Neuronal stem cell (in vitro differentiated cells): ENCODE data around the gene HIPK2.

Experiments
- DNase-seq: peaks from one replicate; pipeline ENCODE4 v3.0.0-alpha.2; 2013; ENCODE audit warnings: low spot score
- H2AFZ ChIP-seq: one replicate; pipeline ENCODE4 v1.6.1; 2013; ENCODE audit warnings: mild to moderate bottlenecking, low read length, inconsistent platforms
- H2AK5ac ChIP-seq: 2 replicates; pipeline ENCODE4 v1.6.1; 2013; ENCODE audit warnings: low read depth, mild to moderate bottlenecking, inconsistent platforms, low read length, moderate library complexity, mixed read lengths
- H2BK120ac ChIP-seq: 2 replicates; pipeline ENCODE4 v1.6.1; 2013; ENCODE audit warnings: low read depth, mild to moderate bottlenecking, inconsistent platforms, low read length, moderate library complexity, mixed read lengths
- H2BK12ac ChIP-seq: one replicate; pipeline ENCODE4 v1.6.1; 2013; ENCODE audit warnings: low read length, inconsistent platforms
- H2BK15ac ChIP-seq: 2 replicates; pipeline ENCODE4 v1.6.1; 2013; ENCODE audit warnings: mild to moderate bottlenecking, low read length, inconsistent platforms, mixed read lengths
- H2BK5ac ChIP-seq: one replicate; pipeline ENCODE4 v1.6.1; 2013; ENCODE audit warnings: inconsistent platforms, mild to moderate bottlenecking, low read length, moderate library complexity
- H3K14ac ChIP-seq: one replicate; pipeline ENCODE4 v1.6.1; 2013; ENCODE audit warnings: low read length, inconsistent platforms
- H3K18ac ChIP-seq: 2 replicates; pipeline ENCODE4 v1.6.1; 2013; ENCODE audit warnings: low read length, inconsistent platforms
- H3K23ac ChIP-seq: 2 replicates; pipeline ENCODE4 v1.6.1; 2013; ENCODE audit warnings: low read depth, mild to moderate bottlenecking, mixed read lengths, low read length, inconsistent platforms; ENCODE audit not compliant: poor library complexity
- H3K27ac ChIP-seq: replicated peaks from 3 replicates; pipeline ENCODE4 v1.5.1; 2013; ENCODE audit warnings: low read length, inconsistent platforms
- H3K27me3 ChIP-seq, 3 experiments: 2 replicates each; pipeline ENCODE4 v1.6.1; 2013; ENCODE audit warnings: low read length in 3 of 3, mild to moderate bottlenecking in 2 of 3, inconsistent platforms in 1 of 3, low read depth in 1 of 3, mixed read lengths in 1 of 3, moderate library complexity in 1 of 3; ENCODE audit not compliant: control insufficient read depth in 3 of 3, insufficient read depth in 3 of 3
- H3K36me3 ChIP-seq, 2 donors: replicated peaks in 1 of 2; 2 replicates each; pipeline ENCODE4 v1.6.1; 2013; ENCODE audit warnings: low read length in 2 of 2; ENCODE audit not compliant: control insufficient read depth in 2 of 2, insufficient read depth in 2 of 2
- H3K4ac ChIP-seq: 2 replicates; pipeline ENCODE4 v1.6.1; 2013; ENCODE audit warnings: inconsistent platforms, mild to moderate bottlenecking, low read length, moderate library complexity
- H3K4me1 ChIP-seq, 2 donors: 1 replicate in 1 of 2; 2 replicates in 1 of 2; pipeline ENCODE4 v1.6.1; 2013; ENCODE audit warnings: low read length in 2 of 2, low read depth in 1 of 2; ENCODE audit not compliant: control insufficient read depth in 2 of 2, insufficient read depth in 1 of 2
- H3K4me2 ChIP-seq: one replicate; pipeline ENCODE4 v1.6.1; 2013; ENCODE audit warnings: mild to moderate bottlenecking, low read length, inconsistent platforms; ENCODE audit not compliant: insufficient read depth, poor library complexity, severe bottlenecking
- H3K4me3 ChIP-seq, 2 donors: 2 replicates each; pipeline ENCODE4 v1.5.1; 2013; ENCODE audit warnings: low read length in 2 of 2, mild to moderate bottlenecking in 2 of 2, inconsistent platforms in 1 of 2, moderate library complexity in 1 of 2
- H3K79me1 ChIP-seq: one replicate; pipeline ENCODE4 v1.6.1; 2013; ENCODE audit warnings: low read depth, mild to moderate bottlenecking, inconsistent platforms, low read length, moderate library complexity
- H3K9ac ChIP-seq: one replicate; pipeline ENCODE4 v1.6.1; 2013; ENCODE audit warnings: mild to moderate bottlenecking, low read depth, low read length, inconsistent platforms; ENCODE audit not compliant: poor library complexity
- H3K9me3 ChIP-seq, 2 donors: replicated peaks in 1 of 2; 2 replicates each; pipeline versions ENCODE3 to v1.6.1; 2013; ENCODE audit warnings: low read length in 2 of 2, mild to moderate bottlenecking in 2 of 2, inconsistent platforms in 1 of 2, low read depth in 1 of 2, mixed read lengths in 1 of 2, moderate library complexity in 1 of 2; ENCODE audit not compliant: control insufficient read depth in 2 of 2, insufficient read depth in 1 of 2
- H4K8ac ChIP-seq: one replicate; pipeline ENCODE4 v1.6.1; 2013; ENCODE audit warnings: low read depth, mild to moderate bottlenecking, inconsistent platforms, low read length, moderate library complexity
- H4K91ac ChIP-seq: one replicate; pipeline ENCODE4 v1.6.1; 2013; ENCODE audit warnings: low read length, low read depth, mild to moderate bottlenecking, inconsistent platforms; ENCODE audit not compliant: poor library complexity
- WGBS, 2 donors: extraction: QIAGEN DNeasy Blood & Tissue Kit; methylation state at CpG; one replicate each; pipeline ENCODE4 v1.1.7; 2013; ENCODE audit warnings: missing lambda C conversion rate in 2 of 2, mixed read lengths in 1 of 2; ENCODE audit not compliant: insufficient read length in 2 of 2, insufficient replicate concordance in 1 of 2; ENCODE audit errors: extremely low coverage in 2 of 2; 5-methylcytosine and 5-hydroxymethylcytosine counted together

The HIPK2 gene

DNA sequence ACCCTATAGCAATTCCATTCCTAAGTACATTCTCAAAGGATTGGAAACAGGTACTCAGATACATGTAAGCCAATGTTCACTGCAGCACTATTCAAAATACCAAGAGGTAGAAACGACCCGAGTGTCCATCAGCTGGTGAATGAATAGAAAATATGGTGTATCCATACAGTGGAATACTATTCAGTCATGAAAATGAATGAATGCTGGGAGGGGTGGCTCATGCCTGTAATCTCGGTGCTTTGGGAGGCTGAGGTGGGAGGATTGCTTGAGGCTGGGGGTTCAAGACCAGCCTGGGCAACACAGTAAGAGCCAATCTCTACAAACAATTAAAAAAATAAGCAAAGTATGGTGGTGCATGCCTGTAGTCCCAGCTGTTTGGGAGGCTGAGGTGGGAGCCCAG is 191.5 kb downstream of the HIPK2 start:
- Histone ChIP-seq H3K4ac (no peak overlapping the region), H3K79me1 (no peaks in the 10 kb centered on the region), H3K36me3 (peaks cover 16 to 92% of the 10 kb centered on the region in 2 donors), H3K27ac (no peak overlapping the region), H3K9me3 (no peaks in the 10 kb centered on the region), H3K23ac (no peak overlapping the region), H2BK5ac (no peak overlapping the region), H4K91ac (no peak overlapping the region), H3K4me3 (no peak overlapping the region), H2AFZ (no peak overlapping the region), H2BK12ac (no peak overlapping the region), H3K4me2 (no peak overlapping the region), H3K18ac (no peak overlapping the region), H3K14ac (no peak overlapping the region), H3K9ac (no peak overlapping the region), H2BK15ac (no peak overlapping the region), H3K4me1 (peaks cover 0 to 7% of the 10 kb centered on the region in 2 donors), H4K8ac (no peak overlapping the region), H2BK120ac (no peak overlapping the region), H2AK5ac (no peak overlapping the region), H3K27me3 (no peaks in the 10 kb centered on the region)
- whole genome bisulfite sequencing, 2 donors: no CpG with 5 or more reads among the region's 3 CpGs
- no peak for DNase-seq

DNA sequence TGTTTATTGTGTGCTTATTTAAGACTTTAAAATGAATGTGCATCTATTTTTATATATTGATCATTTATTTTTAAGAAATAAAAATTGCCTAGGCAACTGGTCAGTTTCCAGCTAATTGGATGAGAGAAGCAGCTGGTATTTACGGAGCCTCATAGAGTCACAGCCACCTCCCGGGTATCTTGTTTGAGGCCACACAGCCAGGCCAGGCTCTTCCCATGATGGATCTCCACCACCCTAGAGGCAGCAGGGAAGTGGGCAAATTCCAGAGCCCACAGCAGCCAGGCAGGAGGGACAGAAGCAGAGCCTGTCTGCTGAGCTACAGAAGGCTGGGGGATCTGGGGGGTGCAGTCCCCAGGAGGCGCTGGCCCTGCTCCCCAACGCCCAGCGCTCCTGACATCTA is 192.8 kb downstream of the HIPK2 start:
- H2AFZ ChIP-seq: no peak overlapping the region
- no peak overlapping the region for H2BK12ac ChIP-seq
- H3K79me1 ChIP-seq: no peaks in the 10 kb centered on the region
- no CpG with 5 or more reads among the region's 5 CpGs for WGBS, 2 donors
- H4K91ac ChIP-seq: no peak overlapping the region
- H2BK15ac ChIP-seq: no peak overlapping the region
- DNase-seq: no peak
- H3K9ac ChIP-seq: peak overlapping the region; percentile 74
- peaks cover 19 to 92% of the 10 kb centered on the region in 2 donors for H3K36me3 ChIP-seq
- H3K4me1 ChIP-seq: peaks cover 0 to 7% of the 10 kb centered on the region in 2 donors
- no peak overlapping the region for H3K4me3 ChIP-seq
- no peaks in the 10 kb centered on the region for H3K27me3 ChIP-seq
- no peak overlapping the region for H3K4me2 ChIP-seq
- no peak overlapping the region for H3K14ac ChIP-seq
- H2AK5ac ChIP-seq: no peak overlapping the region
- H3K23ac ChIP-seq: no peak overlapping the region
- H4K8ac ChIP-seq: no peak overlapping the region
- no peak overlapping the region for H3K4ac ChIP-seq
- no peak overlapping the region for H2BK5ac ChIP-seq
- no peak overlapping the region for H2BK120ac ChIP-seq
- no peak overlapping the region for H3K27ac ChIP-seq
- H3K9me3 ChIP-seq: no peaks in the 10 kb centered on the region
- no peak overlapping the region for H3K18ac ChIP-seq

DNA sequence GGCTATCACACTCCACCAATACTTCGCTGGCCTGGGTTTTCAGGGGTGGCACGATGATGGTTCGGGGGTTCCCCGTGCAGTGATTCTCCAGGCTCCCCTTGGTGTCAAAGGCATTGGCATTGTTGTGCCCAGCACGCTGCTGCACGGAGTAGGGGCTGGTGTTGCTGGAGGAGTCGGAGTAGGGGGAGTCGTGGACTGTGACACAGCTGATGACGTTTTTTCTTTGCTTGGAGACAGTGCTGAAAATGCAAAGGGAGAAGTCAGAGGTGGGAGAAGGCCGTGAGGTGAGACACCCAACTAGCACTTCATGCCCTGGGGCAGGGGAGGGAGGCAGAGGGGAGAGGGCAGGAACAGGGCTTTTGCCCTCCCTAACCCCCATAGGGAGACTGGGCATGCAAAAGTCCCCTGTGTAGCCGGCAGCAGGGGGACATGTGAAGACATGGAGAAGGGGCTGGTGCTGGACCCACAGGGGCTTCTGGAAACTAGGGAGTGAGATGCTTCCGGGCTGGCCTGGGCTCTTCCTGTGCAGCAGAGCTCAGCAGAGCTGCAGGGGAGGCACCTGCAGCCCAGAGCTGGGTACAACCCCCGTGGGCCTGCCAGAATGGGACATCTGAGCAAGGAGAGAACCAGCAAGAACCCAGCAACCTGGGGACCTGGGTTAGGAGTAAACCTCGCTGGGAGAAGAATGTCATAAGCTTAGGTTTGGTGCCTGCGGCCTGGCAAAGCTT is 193.8 kb downstream of the HIPK2 start:
- no peak overlapping the region for H4K91ac ChIP-seq
- H2AFZ ChIP-seq: no peak overlapping the region
- DNase-seq: no peak
- H3K4me3 ChIP-seq: no peak overlapping the region
- no peak overlapping the region for H2BK120ac ChIP-seq
- H3K4me1 ChIP-seq: peaks cover 0 to 7% of the 10 kb centered on the region in 2 donors
- peak overlapping the region; percentile 47 for H3K23ac ChIP-seq
- no peaks in the 10 kb centered on the region for H3K9me3 ChIP-seq
- no peak overlapping the region for H3K4ac ChIP-seq
- H3K27me3 ChIP-seq: no peaks in the 10 kb centered on the region
- H3K4me2 ChIP-seq: no peak overlapping the region
- H2AK5ac ChIP-seq: no peak overlapping the region
- H3K79me1 ChIP-seq: no peaks in the 10 kb centered on the region
- H3K18ac ChIP-seq: peak overlapping the region; percentile 24
- no peak overlapping the region for H4K8ac ChIP-seq
- no peak overlapping the region for H2BK12ac ChIP-seq
- no CpG with 5 or more reads among the region's 15 CpGs for WGBS, 2 donors
- H3K36me3 ChIP-seq: peaks cover 19 to 93% of the 10 kb centered on the region in 2 donors
- H3K14ac ChIP-seq: peak overlapping the region; percentile 90
- no peak overlapping the region for H2BK15ac ChIP-seq
- no peak overlapping the region for H3K27ac ChIP-seq
- no peak overlapping the region for H2BK5ac ChIP-seq
- peak overlapping the region; percentile 50 for H3K9ac ChIP-seq

DNA sequence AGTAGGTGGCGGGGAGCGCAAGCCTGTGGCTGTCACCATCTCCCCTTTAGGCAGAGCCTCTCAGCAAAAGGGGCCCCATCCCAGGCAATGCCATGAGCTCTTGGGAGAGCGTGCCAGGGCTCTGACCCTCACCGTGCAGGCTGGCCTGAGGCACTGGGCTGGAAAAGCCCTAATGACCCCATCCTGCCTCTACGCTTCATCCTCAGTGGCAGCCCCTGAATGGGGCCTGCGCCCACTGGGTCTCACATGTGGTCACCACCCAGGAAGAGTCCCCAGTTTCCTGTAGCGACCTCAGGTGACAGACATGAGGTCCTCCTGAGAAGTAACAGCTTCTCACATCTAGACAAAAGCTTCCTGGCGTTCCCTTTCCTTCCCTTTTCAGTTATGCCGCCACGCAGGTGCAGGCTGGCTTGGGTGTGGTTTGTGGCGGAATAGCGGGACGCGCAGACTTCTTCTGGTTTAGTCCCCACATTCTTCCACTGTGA is 195.1 kb downstream of the HIPK2 start:
- Histone ChIP-seq H3K14ac (no peak overlapping the region), H3K36me3 (peaks cover 17 to 94% of the 10 kb centered on the region in 2 donors), H4K8ac (no peak overlapping the region)

More for the DNA sequence above, 195.1 kb downstream of the HIPK2 start:
- Histone ChIP-seq H2AK5ac (no peak overlapping the region), H2AFZ (no peak overlapping the region), H3K4me2 (no peak overlapping the region), H3K4me1 (peaks cover 0 to 4% of the 10 kb centered on the region in 2 donors), H2BK120ac (no peak overlapping the region), H3K79me1 (no peaks in the 10 kb centered on the region), H2BK12ac (no peak overlapping the region), H3K9me3 (no peaks in the 10 kb centered on the region), H3K23ac (no peak overlapping the region), H3K27ac (no peak overlapping the region), H3K4me3 (no peak overlapping the region), H2BK15ac (no peak overlapping the region), H3K27me3 (no peaks in the 10 kb centered on the region), H3K9ac (no peak overlapping the region), H4K91ac (no peak overlapping the region), H3K4ac (no peak overlapping the region), H3K18ac (no peak overlapping the region), H2BK5ac (no peak overlapping the region)
- WGBS, 2 donors: no CpG with 5 or more reads among the region's 14 CpGs
- no peak for DNase-seq
